Measurements from ENCODE around the gene DNAJC9.

DNAJC9 gene

GRCh38 chr10:73238990-73239566 is 8.0 kb downstream of the DNAJC9 start:
- no peak for DNase-seq (ENCODE audit: low read depth)

- no peak for DNase-seq (ENCODE audit: low read depth)
Measured at GRCh38 chr10:73234695-73235094, 12.4 kb downstream of the DNAJC9 start.

- no peak for DNase-seq (ENCODE audit: low read depth)
Measured at GRCh38 chr10:73233883-73234282, 13.2 kb downstream of the DNAJC9 start.

- no peak for DNase-seq (ENCODE audit: low read depth)
Measured at GRCh38 chr10:73232887-73233286, 14.2 kb downstream of the DNAJC9 start.

GRCh38 chr10:73229567-73229966 is 17.5 kb downstream of the DNAJC9 start:
- DNase-seq (ENCODE audit: low read depth), result no peak

GRCh38 chr10:73228247-73228646 is 18.8 kb downstream of the DNAJC9 start:
- DNase-seq (ENCODE audit: low read depth), result no peak

GRCh38 chr10:73226663-73227062 is 20.4 kb downstream of the DNAJC9 start:
- no peak for DNase-seq (ENCODE audit: low read depth)

GRCh38 chr10:73225518-73225917 is 21.5 kb downstream of the DNAJC9 start:
- DNase-seq (ENCODE audit: low read depth), result no peak

- no peak for DNase-seq (ENCODE audit: low read depth)
Measured at GRCh38 chr10:73220989-73221388, 26.1 kb downstream of the DNAJC9 start.

GRCh38 chr10:73219384-73219783 is 27.7 kb downstream of the DNAJC9 start:
- DNase-seq (ENCODE audit: low read depth), result no peak

GRCh38 chr10:73218431-73219191 is 28.4 kb downstream of the DNAJC9 start:
- no peak for DNase-seq (ENCODE audit: low read depth)

GRCh38 chr10:73217628-73218027 is 29.4 kb downstream of the DNAJC9 start:
- no peak for DNase-seq (ENCODE audit: low read depth)

GRCh38 chr10:73215749-73216148 is 31.3 kb downstream of the DNAJC9 start:
- DNase-seq (ENCODE audit: low read depth), result no peak

GRCh38 chr10:73211106-73211811 is 35.8 kb downstream of the DNAJC9 start:
- no peak for DNase-seq (ENCODE audit: low read depth)

GRCh38 chr10:73210395-73211105 is 36.5 kb downstream of the DNAJC9 start:
- no peak for DNase-seq (ENCODE audit: low read depth)

GRCh38 chr10:73209705-73210104 is 37.4 kb downstream of the DNAJC9 start:
- no peak for DNase-seq (ENCODE audit: low read depth)

- no peak for DNase-seq (ENCODE audit: low read depth)
Measured at GRCh38 chr10:73207883-73208282, 39.2 kb downstream of the DNAJC9 start.

GRCh38 chr10:73206385-73206784 is 40.7 kb downstream of the DNAJC9 start:
- DNase-seq (ENCODE audit: low read depth), result no peak

- DNase-seq (ENCODE audit: low read depth), result no peak
Measured at GRCh38 chr10:73205890-73206289, 41.2 kb downstream of the DNAJC9 start.

GRCh38 chr10:73205081-73205480 is 42.0 kb downstream of the DNAJC9 start:
- no peak for DNase-seq (ENCODE audit: low read depth)
